Activated CD8-positive, alpha-beta memory T cell treated with anti-CD3 and anti-CD28 coated beads, Interleukin-2, amount 50 U/mL, for 1 hour (primary cell): ENCODE measurements around the gene SH3BP1.
"Not testable (repeated sequence)": the region's sequence is repeated elsewhere in the genome, so short reads cannot be mapped to it uniquely, and the experiment has no call there.

ENCODE experiments used
- DNase-seq: peaks from one replicate; pipeline ENCODE4 v3.0.0-alpha.2; 2020; ENCODE audit errors: extremely low read depth

SH3BP1 gene

GRCh38 chr22:37633089-37633624 lies 6.3 kb upstream of the SH3BP1 start:
- DNase-seq: no peak

GRCh38 chr22:37633625-37634416 lies 5.6 kb upstream of the SH3BP1 start:
- DNase-seq: no peak

GRCh38 chr22:37634417-37634924 lies 5.0 kb upstream of the SH3BP1 start:
- DNase-seq: no peak

- DNase-seq: no peak
Observed at GRCh38 chr22:37635157-37635556, 4.3 kb upstream of the SH3BP1 start.

- DNase-seq: no peak
Observed at GRCh38 chr22:37636186-37636948, 3.1 kb upstream of the SH3BP1 start.

- no peak for DNase-seq
Observed at GRCh38 chr22:37636949-37637273, 2.6 kb upstream of the SH3BP1 start.

GRCh38 chr22:37638391-37639069 lies 939 bp upstream of the SH3BP1 start:
- DNase-seq: no peak

- DNase-seq: no peak
Observed at GRCh38 chr22:37639771-37640590, 512 bp downstream of the SH3BP1 start.

GRCh38 chr22:37640591-37641560 lies 1.4 kb downstream of the SH3BP1 start:
- no peak for DNase-seq

GRCh38 chr22:37641561-37641949 lies 2.1 kb downstream of the SH3BP1 start:
- DNase-seq: no peak

GRCh38 chr22:37643225-37643847 lies 3.9 kb downstream of the SH3BP1 start:
- DNase-seq: peak; percentile 55

GRCh38 chr22:37647317-37647716 lies 7.8 kb downstream of the SH3BP1 start:
- no peak for DNase-seq

GRCh38 chr22:37647928-37648327 lies 8.5 kb downstream of the SH3BP1 start:
- no peak for DNase-seq

- DNase-seq: no peak
Observed at GRCh38 chr22:37650463-37651136, 11.1 kb downstream of the SH3BP1 start.

GRCh38 chr22:37654563-37655251 lies 15.2 kb downstream of the SH3BP1 start:
- DNase-seq: no peak

- no peak for DNase-seq
Observed at GRCh38 chr22:37655252-37655563, 15.7 kb downstream of the SH3BP1 start.

- DNase-seq: not testable (repeated sequence)
Observed at GRCh38 chr22:37656583-37656982, 17.1 kb downstream of the SH3BP1 start.

- no peak for DNase-seq
Observed at GRCh38 chr22:37657590-37658132, 18.2 kb downstream of the SH3BP1 start.
